Activated T-cell treated with anti-CD3 and anti-CD28 coated beads, Interleukin-2, amount 50 U/mL, for 72 hours (primary cell): ENCODE measurements around the gene UGCG. TPM values are rescaled to one million over a fixed set of nuclear protein-coding genes. Genes with fewer than 3 reads are reported as not detected.
A peak's percentile ranks its signal among the peaks of the same experiment; 100 is the strongest.

Source experiments
- ATAC-seq, 2 donors: fragments of 150-1000 bp; cut with Tn5 transposase; replicated peaks in 1 of 2; 2 replicates each; pipeline ENCODE4 v1.10.0; 2021; ENCODE audit warnings: moderate library complexity in 2 of 2, mild to moderate bottlenecking in 1 of 2
- DNase-seq, 2 donors: peaks; one replicate each; pipeline ENCODE4 v3.0.0; 2021 to 2022; ENCODE audit warnings: mixed read lengths in 1 of 2
- H3K27ac Mint-ChIP-seq: one replicate; pipeline ENCODE4 v1.8.0; 2022; ENCODE audit warnings: mild to moderate bottlenecking, moderate library complexity, mixed read lengths
- H3K27me3 Mint-ChIP-seq: one replicate; pipeline ENCODE4 v1.8.0; 2022; ENCODE audit warnings: low read depth, mixed read lengths
- H3K36me3 Mint-ChIP-seq, 2 donors: one replicate each; pipeline ENCODE4 v1.8.0; 2022; ENCODE audit warnings: mixed read lengths in 2 of 2, mild to moderate bottlenecking in 1 of 2; ENCODE audit not compliant: insufficient read depth in 2 of 2
- H3K4me1 Mint-ChIP-seq: one replicate; pipeline ENCODE4 v1.8.0; 2022; ENCODE audit warnings: low read depth, mixed read lengths
- H3K4me3 Mint-ChIP-seq, 2 donors: one replicate each; pipeline ENCODE4 v1.8.0; 2022; ENCODE audit warnings: mild to moderate bottlenecking in 2 of 2, mixed read lengths in 2 of 2, moderate library complexity in 2 of 2
- H3K9me3 Mint-ChIP-seq, 2 donors: one replicate each; pipeline ENCODE4 v1.8.0; 2022; ENCODE audit warnings: mixed read lengths in 2 of 2
- total RNA-seq, 2 donors: library from RNA; stranded (reverse); gene quantifications; one replicate each; pipeline ENCODE4 v1.2.3, GENCODE V29; 2022

The UGCG gene
- total RNA-seq, 2 donors from 2014 or later, result 11.7 to 15.1 TPM

GRCh38 chr9:111915425-111915758 is 18.8 kb downstream of the UGCG start:
- ATAC-seq, result peak; percentile 31 to 33
- peaks cover 75% of the 10 kb centered on the region for H3K4me1 Mint-ChIP-seq

GRCh38 chr9:111916234-111916645 is 19.6 kb downstream of the UGCG start:
- H3K36me3 Mint-ChIP-seq, result peaks cover 3 to 23% of the 10 kb centered on the region in 2 donors
- no peaks in the 10 kb centered on the region for H3K27me3 Mint-ChIP-seq
- DNase-seq, result peak in 1 of 2 donors; percentile 52
- no peaks in the 10 kb centered on the region for H3K9me3 Mint-ChIP-seq
- H3K4me1 Mint-ChIP-seq, result peaks cover 72% of the 10 kb centered on the region
- peak overlapping the region; percentile 27 to 52 for H3K4me3 Mint-ChIP-seq
- no peak overlapping the region for H3K27ac Mint-ChIP-seq
- peak; percentile 91 for ATAC-seq

More at GRCh38 chr9:111915425-111915758, 18.8 kb downstream of the UGCG start:
- Mint-ChIP-seq H3K27me3 (no peaks in the 10 kb centered on the region), H3K9me3 (no peaks in the 10 kb centered on the region), H3K36me3 (peaks cover 3 to 17% of the 10 kb centered on the region in 2 donors), H3K4me3 (peak overlapping the region; percentile 80 to 85), H3K27ac (peak overlapping the region; percentile 58)
- DNase-seq, result no peak

GRCh38 chr9:111917201-111917600 is 20.6 kb downstream of the UGCG start:
- no peaks in the 10 kb centered on the region for H3K27me3 Mint-ChIP-seq
- no peak for DNase-seq
- H3K36me3 Mint-ChIP-seq, result peaks cover 3 to 23% of the 10 kb centered on the region in 2 donors
- H3K4me1 Mint-ChIP-seq, result peaks cover 67% of the 10 kb centered on the region
- no peak overlapping the region for H3K27ac Mint-ChIP-seq
- no peak overlapping the region for H3K4me3 Mint-ChIP-seq
- ATAC-seq, result no peak
- no peaks in the 10 kb centered on the region for H3K9me3 Mint-ChIP-seq

- H3K27ac Mint-ChIP-seq, result no peak overlapping the region
- H3K27me3 Mint-ChIP-seq, result no peaks in the 10 kb centered on the region
- H3K36me3 Mint-ChIP-seq, result peaks cover 3 to 23% of the 10 kb centered on the region in 2 donors
- DNase-seq (no peak), ATAC-seq (no peak)
- no peaks in the 10 kb centered on the region for H3K9me3 Mint-ChIP-seq
- peaks cover 64% of the 10 kb centered on the region for H3K4me1 Mint-ChIP-seq
- no peak overlapping the region for H3K4me3 Mint-ChIP-seq
These were observed 21.4 kb downstream of the UGCG start for GRCh38 chr9:111917980-111918379.

GRCh38 chr9:111919875-111920274 is 23.3 kb downstream of the UGCG start:
- Mint-ChIP-seq H3K9me3 (no peaks in the 10 kb centered on the region), H3K27me3 (no peaks in the 10 kb centered on the region), H3K4me3 (no peak overlapping the region), H3K36me3 (peaks cover 3 to 23% of the 10 kb centered on the region in 2 donors), H3K27ac (no peak overlapping the region), H3K4me1 (peaks cover 46% of the 10 kb centered on the region)
- ATAC-seq (no peak), DNase-seq (no peak)

- ATAC-seq (no peak), DNase-seq (no peak)
- H3K4me1 Mint-ChIP-seq, result peaks cover 39% of the 10 kb centered on the region
- H3K27ac Mint-ChIP-seq, result no peak overlapping the region
- H3K9me3 Mint-ChIP-seq, result no peaks in the 10 kb centered on the region
- H3K36me3 Mint-ChIP-seq, result peaks cover 3 to 23% of the 10 kb centered on the region in 2 donors
- no peaks in the 10 kb centered on the region for H3K27me3 Mint-ChIP-seq
- no peak overlapping the region for H3K4me3 Mint-ChIP-seq
These were observed 23.9 kb downstream of the UGCG start for GRCh38 chr9:111920531-111920930.

GRCh38 chr9:111922324-111923013 is 25.9 kb downstream of the UGCG start:
- DNase-seq (no peak), ATAC-seq (no peak)
- Mint-ChIP-seq H3K4me3 (no peak overlapping the region), H3K27me3 (no peaks in the 10 kb centered on the region), H3K9me3 (no peaks in the 10 kb centered on the region), H3K27ac (no peak overlapping the region), H3K36me3 (peaks cover 3 to 22% of the 10 kb centered on the region in 2 donors), H3K4me1 (peaks cover 37% of the 10 kb centered on the region)

GRCh38 chr9:111924281-111924680 is 27.7 kb downstream of the UGCG start:
- H3K4me3 Mint-ChIP-seq, result no peak overlapping the region
- no peak for ATAC-seq
- peaks cover 38% of the 10 kb centered on the region for H3K4me1 Mint-ChIP-seq
- peaks cover 0 to 17% of the 10 kb centered on the region in 2 donors for H3K36me3 Mint-ChIP-seq
- no peak overlapping the region for H3K27ac Mint-ChIP-seq
- H3K9me3 Mint-ChIP-seq, result no peaks in the 10 kb centered on the region
- no peaks in the 10 kb centered on the region for H3K27me3 Mint-ChIP-seq
- no peak for DNase-seq

GRCh38 chr9:111925017-111925770 is 28.6 kb downstream of the UGCG start:
- ATAC-seq, result no peak
- Mint-ChIP-seq H3K4me3 (no peak overlapping the region), H3K27ac (no peak overlapping the region), H3K36me3 (peaks cover 2 to 13% of the 10 kb centered on the region in 2 donors), H3K4me1 (peaks cover 38% of the 10 kb centered on the region), H3K9me3 (no peaks in the 10 kb centered on the region), H3K27me3 (no peaks in the 10 kb centered on the region)
- DNase-seq, result no peak

GRCh38 chr9:111925784-111926183 is 29.2 kb downstream of the UGCG start:
- DNase-seq (no peak), ATAC-seq (no peak)
- Mint-ChIP-seq H3K27ac (no peak overlapping the region), H3K4me1 (peaks cover 35% of the 10 kb centered on the region), H3K36me3 (peaks cover 2 to 9% of the 10 kb centered on the region in 2 donors), H3K27me3 (no peaks in the 10 kb centered on the region), H3K4me3 (no peak overlapping the region), H3K9me3 (no peaks in the 10 kb centered on the region)

GRCh38 chr9:111926421-111926875 is 29.8 kb downstream of the UGCG start:
- Mint-ChIP-seq H3K27me3 (no peaks in the 10 kb centered on the region), H3K9me3 (no peaks in the 10 kb centered on the region), H3K36me3 (peaks cover 2 to 12% of the 10 kb centered on the region in 2 donors), H3K27ac (peak overlapping the region; percentile 69), H3K4me1 (peaks cover 34% of the 10 kb centered on the region), H3K4me3 (peak overlapping the region; percentile 45 to 72)
- DNase-seq (peak; percentile 42 to 52), ATAC-seq (peak; percentile 99)

GRCh38 chr9:111928359-111928720 is 31.7 kb downstream of the UGCG start:
- Mint-ChIP-seq H3K4me3 (peak overlapping the region in 1 of 2 donors; percentile 64), H3K27ac (peak overlapping the region; percentile 81), H3K27me3 (no peaks in the 10 kb centered on the region), H3K9me3 (no peaks in the 10 kb centered on the region), H3K4me1 (peaks cover 26% of the 10 kb centered on the region), H3K36me3 (peaks cover 4 to 22% of the 10 kb centered on the region in 2 donors)
- no peak for ATAC-seq
- DNase-seq, result no peak

GRCh38 chr9:111934747-111935146 is 38.1 kb downstream of the UGCG start:
- ATAC-seq (no peak), DNase-seq (no peak)
- Mint-ChIP-seq H3K4me3 (no peak overlapping the region), H3K9me3 (no peaks in the 10 kb centered on the region), H3K27ac (peak overlapping the region; percentile 27), H3K27me3 (no peaks in the 10 kb centered on the region), H3K4me1 (peaks cover 28% of the 10 kb centered on the region), H3K36me3 (peaks cover 7 to 25% of the 10 kb centered on the region in 2 donors)
